Esophagus muscularis mucosa (tissue), 4 donors: ENCODE results near the gene CRYBA1.
A peak's percentile ranks its signal among the peaks of the same experiment; 100 is the strongest.

Experiments
- EP300 ChIP-seq: sonication (generic); formaldehyde crosslinking; IDR thresholded peaks from one replicate; pipeline ENCODE4 v1.6.1; 2017; ENCODE audit warnings: antibody characterized with exemption
- POLR2A ChIP-seq: fragments of 450-650 bp; IDR thresholded peaks from one replicate; pipeline ENCODE4 v1.6.1; 2017; ENCODE audit warnings: antibody characterized with exemption, moderate library complexity, mild to moderate bottlenecking, low read depth
- TF ChIP-seq, protein P1 (sequence below), 3 experiments: fragments of 200-600 bp in 2 of 3; fragments of 450-650 bp in 1 of 3; sonication (generic) in 2 of 3; IDR thresholded peaks; one replicate each; pipeline ENCODE4 v1.5.1; 2017 to 2019; ENCODE audit warnings: antibody characterized with exemption in 3 of 3, mild to moderate bottlenecking in 2 of 3, moderate library complexity in 1 of 3

DNA sequence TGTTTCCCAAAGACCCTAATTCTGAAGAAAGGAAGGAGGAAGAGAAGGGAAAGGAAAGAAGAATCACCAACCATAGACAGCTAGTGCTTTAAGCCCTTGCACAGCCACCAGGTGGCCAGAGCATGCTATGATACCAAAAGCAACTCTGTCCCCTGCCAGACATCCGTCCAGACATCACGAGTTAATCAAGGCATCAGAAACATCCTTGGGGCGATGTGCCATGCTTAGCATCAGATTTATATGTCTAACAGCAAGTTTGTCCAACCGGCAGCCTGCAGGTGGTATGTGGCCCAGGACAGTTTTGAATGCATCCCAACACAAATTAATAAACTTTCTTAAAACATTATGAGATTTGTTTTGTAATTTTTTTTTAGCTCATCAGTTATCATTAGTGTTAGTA, 2.9 kb upstream of the CRYBA1 start:
- TF ChIP-seq POLR2A (no peak), EP300 (no peak)
- TF ChIP-seq, protein P1, sequence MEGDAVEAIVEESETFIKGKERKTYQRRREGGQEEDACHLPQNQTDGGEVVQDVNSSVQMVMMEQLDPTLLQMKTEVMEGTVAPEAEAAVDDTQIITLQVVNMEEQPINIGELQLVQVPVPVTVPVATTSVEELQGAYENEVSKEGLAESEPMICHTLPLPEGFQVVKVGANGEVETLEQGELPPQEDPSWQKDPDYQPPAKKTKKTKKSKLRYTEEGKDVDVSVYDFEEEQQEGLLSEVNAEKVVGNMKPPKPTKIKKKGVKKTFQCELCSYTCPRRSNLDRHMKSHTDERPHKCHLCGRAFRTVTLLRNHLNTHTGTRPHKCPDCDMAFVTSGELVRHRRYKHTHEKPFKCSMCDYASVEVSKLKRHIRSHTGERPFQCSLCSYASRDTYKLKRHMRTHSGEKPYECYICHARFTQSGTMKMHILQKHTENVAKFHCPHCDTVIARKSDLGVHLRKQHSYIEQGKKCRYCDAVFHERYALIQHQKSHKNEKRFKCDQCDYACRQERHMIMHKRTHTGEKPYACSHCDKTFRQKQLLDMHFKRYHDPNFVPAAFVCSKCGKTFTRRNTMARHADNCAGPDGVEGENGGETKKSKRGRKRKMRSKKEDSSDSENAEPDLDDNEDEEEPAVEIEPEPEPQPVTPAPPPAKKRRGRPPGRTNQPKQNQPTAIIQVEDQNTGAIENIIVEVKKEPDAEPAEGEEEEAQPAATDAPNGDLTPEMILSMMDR (IDR thresholded peaks at IDR 0.05), result peak; percentile 7 to 41 (median 10)
